Superior temporal gyrus (tissue), 1 donor: ENCODE measurements around the gene NME8.

Experiments
- DNase-seq: peaks from one replicate; pipeline ENCODE4 v3.0.0-alpha.2; 2016; ENCODE audit errors: extremely low spot score

Gene NME8

DNA sequence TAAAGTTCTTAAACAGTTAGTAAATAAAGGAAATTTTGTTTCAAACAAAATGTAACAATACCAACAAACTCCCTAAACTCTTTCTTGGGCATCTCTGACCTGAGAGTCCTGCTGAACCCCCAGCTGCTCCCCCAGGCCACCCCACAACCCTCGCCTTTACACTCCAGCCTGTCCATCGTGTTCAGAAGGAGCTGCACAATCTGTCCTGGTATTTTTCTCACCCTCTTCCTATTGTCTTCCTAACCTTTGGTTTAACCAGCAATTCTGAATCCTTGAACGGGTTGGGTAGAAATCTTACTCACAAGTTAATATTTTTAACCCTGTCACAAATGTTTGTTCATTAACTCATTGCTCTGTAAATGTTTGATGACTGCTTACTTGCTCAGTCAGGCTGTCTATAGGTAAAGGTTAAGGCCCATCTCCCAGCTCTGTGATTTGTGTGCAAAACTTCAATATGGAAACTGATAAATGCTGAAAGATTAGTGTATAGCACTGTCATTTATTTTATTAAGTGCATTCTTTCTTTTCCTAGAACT, 51.4 kb downstream of the NME8 start:
- no peak for DNase-seq

DNA sequence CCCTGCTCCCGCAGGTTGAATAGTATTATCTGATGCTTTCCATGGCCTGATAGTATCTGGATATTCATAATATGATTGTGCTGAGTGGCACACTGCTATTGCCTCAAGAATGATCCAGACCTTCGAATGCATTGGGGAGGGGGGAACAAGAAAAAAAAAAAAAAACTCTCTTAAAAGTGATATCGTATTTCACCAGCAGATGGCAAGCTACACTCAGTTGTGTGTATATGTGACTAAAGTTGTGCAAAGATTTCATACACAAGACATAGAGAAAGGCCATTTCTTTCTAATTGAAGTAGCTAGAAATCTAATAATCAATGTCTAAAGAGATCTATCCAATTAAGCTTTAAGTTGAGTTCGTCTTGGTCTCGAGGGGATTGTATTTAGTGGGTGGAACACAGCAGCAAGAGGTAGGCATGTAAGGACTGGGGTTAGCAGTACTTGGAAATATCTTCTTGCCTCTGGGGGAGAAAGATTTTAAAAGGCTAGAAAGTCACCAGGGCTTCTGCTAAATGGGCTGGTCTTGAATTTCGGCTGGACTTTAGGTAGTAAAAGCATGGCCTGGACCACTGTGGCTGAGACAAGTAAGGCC, 52.9 kb downstream of the NME8 start:
- DNase-seq = peak; percentile 68

DNA sequence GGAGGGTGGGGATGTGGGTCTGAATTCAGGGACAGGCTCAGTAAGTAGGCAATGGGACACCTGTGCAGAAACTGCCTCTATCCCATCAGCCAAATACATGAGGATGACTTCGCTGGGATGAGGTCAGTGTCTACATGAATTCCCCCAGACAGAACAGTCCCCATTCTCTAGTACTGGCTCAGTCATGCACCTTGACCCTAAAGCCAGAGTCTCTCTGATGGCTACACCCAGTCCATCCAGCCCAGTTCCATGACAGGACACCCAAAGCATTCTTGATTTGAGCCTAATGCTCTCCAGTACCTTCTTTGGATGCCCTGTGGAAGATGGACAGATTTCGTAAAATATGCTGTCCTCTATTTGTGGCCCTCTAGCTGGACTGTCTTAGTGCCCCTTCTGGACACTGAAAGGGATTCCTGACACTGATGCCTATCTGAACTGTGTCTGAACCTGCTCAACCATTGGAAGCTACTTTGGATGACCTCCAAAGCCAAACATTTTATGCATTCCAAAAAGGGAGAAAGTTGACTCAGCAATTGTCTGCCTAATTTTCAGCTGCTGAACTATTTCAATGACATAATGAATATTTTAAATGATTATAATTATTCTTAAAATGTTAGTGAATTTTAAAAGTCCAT, 53.6 kb downstream of the NME8 start:
- no peak for DNase-seq

- DNase-seq = no peak
Observed at GRCh38 chr7:37908221-37908788, 59.9 kb downstream of the NME8 start.

DNA sequence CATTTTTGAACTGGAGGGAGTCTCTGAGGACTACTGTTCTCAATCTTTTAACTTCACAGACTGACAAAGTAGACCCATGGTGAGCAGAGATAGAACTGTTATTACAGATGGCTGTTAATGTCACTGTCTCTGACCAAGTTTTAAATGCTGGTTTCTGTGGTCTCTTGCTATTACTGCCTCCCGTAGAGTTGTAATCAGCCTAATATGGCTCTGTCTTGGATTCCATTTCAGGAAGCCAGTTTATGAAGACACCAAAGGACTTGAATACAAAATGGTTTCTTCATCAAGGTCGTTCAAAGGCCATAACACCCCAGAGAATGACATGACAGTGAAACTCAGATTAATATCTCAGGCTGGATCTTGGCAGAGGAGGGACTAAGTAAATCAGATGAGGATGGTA, 64.4 kb downstream of the NME8 start:
- DNase-seq = no peak

DNA sequence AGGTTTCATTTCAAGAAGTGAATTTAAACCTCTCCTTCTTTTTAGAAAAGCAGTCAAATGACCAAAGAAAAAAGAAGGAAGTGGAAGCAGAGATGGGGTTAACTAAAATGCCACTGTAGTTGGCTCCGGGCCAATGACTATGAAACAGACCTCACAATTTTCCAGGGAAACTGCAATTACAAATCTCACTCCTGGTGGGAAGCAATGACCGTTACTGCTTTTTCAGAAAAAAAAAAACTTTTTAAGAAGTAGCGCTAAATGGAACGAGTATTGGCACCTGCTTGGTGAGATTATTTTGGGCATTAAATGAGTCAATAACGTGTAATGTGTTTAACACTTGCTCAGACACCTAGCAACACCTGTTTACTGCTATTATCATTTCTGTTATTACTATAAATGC, 67.0 kb downstream of the NME8 start:
- no peak for DNase-seq

DNA sequence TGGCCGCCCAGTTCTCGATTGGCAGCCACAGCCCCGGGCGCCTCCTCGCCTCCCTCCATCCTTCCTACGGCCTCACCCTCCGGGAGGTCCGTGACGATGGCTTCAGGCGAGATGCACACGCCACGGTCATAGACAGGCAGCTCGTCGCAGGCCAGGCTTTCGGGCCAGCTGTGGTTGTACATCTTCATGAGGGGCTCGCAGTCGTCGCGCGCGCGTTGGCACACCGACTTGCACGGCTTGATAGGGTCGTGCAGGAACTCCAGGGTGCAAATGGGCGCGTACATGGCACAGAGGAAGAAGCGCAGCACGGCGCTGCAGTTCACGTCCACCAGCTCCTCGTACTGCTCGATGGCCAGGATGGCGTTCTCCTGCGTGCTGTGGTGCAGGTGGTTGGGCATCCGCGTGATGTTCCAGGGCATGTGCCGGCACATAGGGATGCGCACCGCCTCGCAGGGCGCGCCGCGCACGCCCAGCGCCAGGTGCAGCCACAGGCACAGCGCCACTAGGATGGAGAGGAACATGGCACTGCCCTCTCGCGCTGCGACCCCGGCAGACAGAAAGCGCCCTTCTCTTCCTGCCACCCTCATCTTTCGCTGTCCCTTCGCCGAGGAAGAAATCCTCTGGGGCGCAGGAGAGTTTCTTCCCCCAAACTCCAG, 67.7 kb downstream of the NME8 start:
- DNase-seq = no peak

DNA sequence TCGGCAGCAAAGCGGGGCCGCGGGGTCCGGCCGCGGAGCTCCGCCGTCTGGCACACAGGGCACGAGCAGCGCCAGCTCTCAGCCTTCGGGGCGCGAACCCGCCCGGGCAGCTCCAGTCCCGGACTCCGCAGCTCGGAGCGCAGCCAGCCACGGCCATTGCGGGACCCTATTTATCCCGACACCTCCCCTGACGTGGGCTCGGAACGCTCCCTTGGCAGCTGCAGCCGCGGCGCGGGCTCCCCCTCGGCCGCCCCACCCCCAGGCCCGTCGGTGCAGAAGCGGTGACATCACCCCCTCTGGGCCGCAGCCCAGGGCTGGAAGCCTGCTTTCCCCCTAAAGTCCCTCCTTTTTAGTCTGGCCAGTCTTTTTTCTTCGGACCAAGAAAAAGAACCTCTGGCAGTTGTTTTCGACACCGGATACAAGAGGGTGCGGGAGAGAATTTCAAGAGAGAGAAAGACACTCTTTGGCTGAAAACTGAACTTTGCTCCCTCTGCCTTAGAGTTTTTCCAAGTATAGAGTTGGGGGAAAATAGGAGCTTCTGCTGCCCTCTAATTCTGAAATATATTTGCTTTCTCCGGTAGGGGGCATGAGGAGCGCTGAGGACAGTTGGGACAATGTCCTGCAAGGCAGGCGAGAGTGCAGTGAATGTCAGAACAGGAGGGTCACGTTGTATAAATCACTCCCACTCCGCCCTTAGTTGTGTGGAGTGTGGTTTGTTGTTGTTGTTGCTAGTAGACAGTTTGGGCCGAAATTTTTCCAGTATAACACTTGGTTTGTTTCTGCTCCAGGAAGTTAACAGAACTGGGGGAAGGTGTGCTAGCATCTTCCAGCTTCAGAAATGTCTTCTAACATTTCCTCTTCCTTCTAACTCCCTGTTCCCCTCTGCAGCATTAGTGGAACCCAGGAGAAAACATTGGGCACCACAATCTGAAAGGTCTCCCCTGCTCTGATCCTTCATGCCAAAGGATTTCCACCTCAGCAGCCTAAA, 68.6 kb downstream of the NME8 start, which contains the start of gene SFRP4:
Gene SFRP4 (minus strand): TSS at position 145 of the 988 bp plus-strand sequence. CDS start 280 bp downstream, outside the sequence.
- DNase-seq = peak; percentile 76

DNA sequence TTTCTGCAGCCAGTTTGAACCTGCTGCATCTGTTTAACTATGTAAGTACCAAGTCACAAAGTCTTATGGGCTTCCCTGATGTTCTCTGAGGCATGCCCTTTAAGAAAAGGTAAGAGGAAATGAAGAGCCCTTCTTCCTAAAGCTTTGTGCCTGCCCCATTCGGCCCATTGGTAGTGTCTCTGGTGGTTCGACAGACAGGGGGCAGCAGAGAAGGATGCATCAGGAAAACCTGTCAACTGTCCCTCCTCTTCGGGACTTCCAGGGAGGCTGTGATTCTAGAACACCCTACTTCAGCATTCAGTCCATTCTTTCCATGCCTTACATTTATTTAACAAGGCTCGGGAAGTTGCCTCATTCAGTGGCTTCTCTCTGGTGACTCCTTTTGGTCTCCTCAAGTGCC, 70.1 kb downstream of the NME8 start:
- no peak for DNase-seq

DNA sequence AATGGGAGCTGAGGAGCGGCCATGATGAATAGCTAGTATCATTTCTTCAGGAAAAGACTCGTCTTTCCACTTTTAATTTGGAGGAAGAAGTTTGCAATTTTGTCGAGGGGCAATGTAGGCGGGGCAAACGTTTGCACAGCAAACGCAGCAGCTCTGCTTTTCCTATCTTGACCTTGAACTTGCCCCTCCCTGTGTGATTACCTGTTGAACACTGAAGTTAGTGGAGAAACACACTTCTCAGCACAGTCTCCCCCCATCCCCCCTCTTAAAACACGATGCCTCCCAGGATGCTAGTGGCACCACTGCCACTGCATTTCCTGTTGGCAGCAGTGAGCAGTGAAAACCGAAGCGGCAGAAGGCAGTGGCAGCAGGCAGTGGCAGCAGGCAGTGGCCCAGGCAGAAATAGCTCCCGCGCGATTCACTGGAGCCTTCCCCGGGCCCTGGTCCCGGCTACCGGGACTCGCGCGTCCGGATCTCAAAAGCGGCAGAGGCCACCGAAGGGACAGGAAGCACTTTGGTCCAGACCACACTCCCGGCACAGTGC, 72.0 kb downstream of the NME8 start, which contains the start of gene EPDR1:
Gene EPDR1 (plus strand): TSS at position 336 of the 544 bp plus-strand sequence. CDS start 300 bp downstream, outside the sequence.
- DNase-seq = peak; percentile 40

DNA sequence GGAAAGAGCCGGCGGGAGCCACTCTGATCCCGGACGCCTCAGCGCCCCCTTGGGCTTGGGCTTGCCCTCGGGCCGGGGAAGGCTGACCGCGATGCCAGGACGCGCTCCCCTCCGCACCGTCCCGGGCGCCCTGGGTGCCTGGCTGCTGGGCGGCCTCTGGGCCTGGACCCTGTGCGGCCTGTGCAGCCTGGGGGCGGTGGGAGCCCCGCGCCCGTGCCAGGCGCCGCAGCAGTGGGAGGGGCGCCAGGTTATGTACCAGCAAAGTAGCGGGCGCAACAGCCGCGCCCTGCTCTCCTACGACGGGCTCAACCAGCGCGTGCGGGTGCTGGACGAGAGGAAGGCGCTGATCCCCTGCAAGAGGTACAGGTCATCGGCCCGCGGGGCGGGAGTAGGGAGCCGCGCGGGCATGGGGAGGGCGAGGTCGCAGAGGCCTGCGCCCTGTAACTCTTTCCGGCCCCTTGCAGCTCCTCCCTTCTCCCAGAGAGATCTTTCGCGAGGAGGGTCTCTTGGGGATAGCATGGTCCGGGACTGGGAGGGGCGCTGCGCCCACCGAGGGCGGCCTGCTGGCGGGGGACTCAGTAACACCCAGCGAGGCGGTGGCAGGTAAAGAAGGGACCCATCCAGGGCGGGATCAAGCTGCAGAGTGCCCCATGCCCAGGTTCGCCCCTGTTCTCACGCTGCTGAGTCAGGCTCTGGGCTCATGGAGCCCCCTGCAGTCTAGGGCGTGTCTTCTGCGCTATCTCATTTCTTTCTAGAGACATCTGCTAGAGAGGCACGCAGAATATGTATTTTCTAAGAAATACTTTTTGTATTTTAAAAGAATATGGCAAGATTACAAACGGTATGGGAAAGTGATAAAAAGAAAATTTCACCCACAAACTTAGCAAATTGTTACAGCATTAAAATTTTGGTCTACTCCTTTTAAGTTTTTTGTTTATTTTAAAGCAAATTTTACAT, 72.7 kb downstream of the NME8 start:
- no peak for DNase-seq

DNA sequence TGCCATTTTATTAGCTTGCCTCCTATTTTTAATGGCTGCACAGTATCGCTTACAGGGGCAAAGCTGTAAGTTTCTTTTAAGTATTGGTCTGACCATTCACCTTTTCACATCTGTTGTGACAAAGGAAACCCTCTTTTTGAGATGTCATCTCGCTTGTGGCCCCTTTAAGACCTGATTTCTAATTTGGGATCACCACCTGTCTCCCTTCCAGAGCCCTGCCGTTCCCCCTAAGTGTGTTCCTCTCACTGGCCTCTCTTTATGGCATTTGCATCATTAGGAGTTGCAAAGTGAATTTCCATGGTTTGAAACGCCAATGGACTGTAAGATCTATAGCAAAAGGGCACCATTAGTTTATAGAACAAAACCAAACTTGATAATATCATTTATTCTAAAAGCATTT, 73.5 kb downstream of the NME8 start:
- DNase-seq = no peak

DNA sequence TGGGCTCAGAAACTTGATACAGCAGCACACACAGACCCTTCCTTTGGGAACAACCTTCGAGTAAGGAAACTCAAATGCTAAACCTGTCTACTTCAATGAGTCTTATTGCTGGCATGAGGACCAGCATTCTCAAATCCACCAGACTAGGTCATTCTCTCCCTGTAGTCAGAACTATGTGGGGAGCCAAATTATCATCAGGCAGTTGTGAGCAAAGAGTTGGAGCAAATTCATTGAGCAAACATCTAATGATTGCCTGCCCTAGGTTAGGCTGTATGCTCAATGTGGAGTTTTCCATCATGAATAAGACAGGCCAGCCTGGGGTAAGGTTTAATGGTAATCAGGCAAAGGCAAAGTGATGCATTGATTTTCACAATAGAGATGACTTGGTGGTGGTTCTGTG, 75.6 kb downstream of the NME8 start:
- DNase-seq = no peak

GRCh38 chr7:37924491-37925041, 76.2 kb downstream of the NME8 start:
- DNase-seq = no peak

GRCh38 chr7:37925620-37926019, 77.2 kb downstream of the NME8 start:
- DNase-seq = no peak

- DNase-seq = no peak
Observed at GRCh38 chr7:37927773-37928444, 79.5 kb downstream of the NME8 start.

GRCh38 chr7:37928878-37929277, 80.5 kb downstream of the NME8 start:
- DNase-seq = no peak

GRCh38 chr7:37930226-37930948, 82.0 kb downstream of the NME8 start:
- DNase-seq = no peak
